ENCODE measurements around the gene TMEM150A.

Gene TMEM150A

DNA sequence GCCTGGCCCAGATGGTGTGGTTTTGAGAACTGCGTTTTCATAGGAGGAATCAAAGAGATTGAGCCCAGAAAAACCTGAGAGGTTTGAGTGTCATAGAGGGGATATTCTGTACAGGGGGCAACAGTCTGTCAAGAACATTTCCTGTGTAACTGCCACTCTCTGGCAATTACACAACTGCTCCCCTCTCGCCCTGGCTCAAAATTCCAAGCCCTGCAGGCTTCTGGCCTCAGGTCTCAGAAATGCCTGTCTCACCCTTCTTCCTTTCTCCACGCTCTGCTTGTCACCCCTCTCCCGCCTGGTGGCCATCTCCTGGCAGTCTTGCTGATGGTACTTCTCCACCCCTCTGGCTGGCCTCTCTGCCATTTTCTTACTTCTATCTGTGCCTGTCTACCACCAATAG, 14.3 kb downstream of the TMEM150A start:
- Histone ChIP-seq H3K9me2 (replicated peaks; ENCODE audit: insufficient read depth, low read length) (no peaks in the 10 kb centered on the region), H3K27ac (ENCODE audit: low read depth, low read length) (no peak overlapping the region), H3K4me3 (ENCODE audit: insufficient read depth, low read length, poor library complexity, severe bottlenecking) (no peak overlapping the region), H4K20me1 (ENCODE audit: low read depth, low read length) (no peaks in the 10 kb centered on the region), H3K4me2 (ENCODE audit: low read depth, low read length, poor library complexity, severe bottlenecking) (no peak overlapping the region), H3K9me3 (ENCODE audit: insufficient read depth, low read length) (no peaks in the 10 kb centered on the region), H3F3A (ENCODE audit: insufficient read depth) (no peaks in the 10 kb centered on the region), H3K79me2 (ENCODE audit: insufficient read depth, low read length) (no peaks in the 10 kb centered on the region), H3K36me3 (ENCODE audit: low read length) (no peaks in the 10 kb centered on the region), H2AFZ (ENCODE audit: low read depth, low read length, severe bottlenecking) (no peak overlapping the region), H3K9ac (ENCODE audit: low read length) (no peak overlapping the region), H3K27me3 (ENCODE audit: low read length) (no peaks in the 10 kb centered on the region)
- TF ChIP-seq EZH2phosphoT487 (conservative IDR thresholded peaks at IDR 0.05; ENCODE audit: low read length), result no peak
- TF ChIP-seq, protein P1, sequence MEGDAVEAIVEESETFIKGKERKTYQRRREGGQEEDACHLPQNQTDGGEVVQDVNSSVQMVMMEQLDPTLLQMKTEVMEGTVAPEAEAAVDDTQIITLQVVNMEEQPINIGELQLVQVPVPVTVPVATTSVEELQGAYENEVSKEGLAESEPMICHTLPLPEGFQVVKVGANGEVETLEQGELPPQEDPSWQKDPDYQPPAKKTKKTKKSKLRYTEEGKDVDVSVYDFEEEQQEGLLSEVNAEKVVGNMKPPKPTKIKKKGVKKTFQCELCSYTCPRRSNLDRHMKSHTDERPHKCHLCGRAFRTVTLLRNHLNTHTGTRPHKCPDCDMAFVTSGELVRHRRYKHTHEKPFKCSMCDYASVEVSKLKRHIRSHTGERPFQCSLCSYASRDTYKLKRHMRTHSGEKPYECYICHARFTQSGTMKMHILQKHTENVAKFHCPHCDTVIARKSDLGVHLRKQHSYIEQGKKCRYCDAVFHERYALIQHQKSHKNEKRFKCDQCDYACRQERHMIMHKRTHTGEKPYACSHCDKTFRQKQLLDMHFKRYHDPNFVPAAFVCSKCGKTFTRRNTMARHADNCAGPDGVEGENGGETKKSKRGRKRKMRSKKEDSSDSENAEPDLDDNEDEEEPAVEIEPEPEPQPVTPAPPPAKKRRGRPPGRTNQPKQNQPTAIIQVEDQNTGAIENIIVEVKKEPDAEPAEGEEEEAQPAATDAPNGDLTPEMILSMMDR (IDR thresholded peaks at IDR 0.05; ENCODE audit: insufficient read depth, low read length, poor library complexity, severe bottlenecking), result no peak

DNA sequence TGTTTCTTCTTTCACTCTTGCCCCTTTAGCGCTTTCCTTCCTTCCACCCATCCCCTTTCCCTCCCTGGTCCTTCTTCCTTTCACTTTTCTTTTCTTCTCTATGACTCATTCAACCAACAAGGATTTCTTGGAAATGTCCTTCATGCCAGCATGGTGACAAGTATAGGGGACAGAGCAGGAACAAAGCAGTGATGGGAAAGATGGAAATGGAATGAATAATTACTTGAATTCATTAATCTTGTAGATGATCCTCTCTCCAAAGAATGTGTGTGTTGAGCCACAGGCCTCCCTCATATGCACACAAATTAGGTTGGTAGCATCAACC, 16.8 kb downstream of the TMEM150A start:
- H3K79me2 ChIP-seq (ENCODE audit: insufficient read depth, low read length), result no peaks in the 10 kb centered on the region
- H3K36me3 ChIP-seq (ENCODE audit: low read length), result no peaks in the 10 kb centered on the region
- no peaks in the 10 kb centered on the region for H3K9me2 ChIP-seq (replicated peaks; ENCODE audit: insufficient read depth, low read length)
- no peaks in the 10 kb centered on the region for H3F3A ChIP-seq (ENCODE audit: insufficient read depth)
- H3K4me3 ChIP-seq (ENCODE audit: insufficient read depth, low read length, poor library complexity, severe bottlenecking), result no peak overlapping the region
- H3K27ac ChIP-seq (ENCODE audit: low read depth, low read length), result no peak overlapping the region
- no peak overlapping the region for H2AFZ ChIP-seq (ENCODE audit: low read depth, low read length, severe bottlenecking)
- no peaks in the 10 kb centered on the region for H3K9me3 ChIP-seq (ENCODE audit: insufficient read depth, low read length)
- no peaks in the 10 kb centered on the region for H3K27me3 ChIP-seq (ENCODE audit: low read length)
- H4K20me1 ChIP-seq (ENCODE audit: low read depth, low read length), result no peaks in the 10 kb centered on the region
- no peak overlapping the region for H3K9ac ChIP-seq (ENCODE audit: low read length)
- no peak for TF ChIP-seq EZH2phosphoT487 (conservative IDR thresholded peaks at IDR 0.05; ENCODE audit: low read length)
- TF ChIP-seq, protein P1 (IDR thresholded peaks at IDR 0.05; ENCODE audit: insufficient read depth, low read length, poor library complexity, severe bottlenecking), result no peak
- H3K4me2 ChIP-seq (ENCODE audit: low read depth, low read length, poor library complexity, severe bottlenecking), result no peak overlapping the region

DNA sequence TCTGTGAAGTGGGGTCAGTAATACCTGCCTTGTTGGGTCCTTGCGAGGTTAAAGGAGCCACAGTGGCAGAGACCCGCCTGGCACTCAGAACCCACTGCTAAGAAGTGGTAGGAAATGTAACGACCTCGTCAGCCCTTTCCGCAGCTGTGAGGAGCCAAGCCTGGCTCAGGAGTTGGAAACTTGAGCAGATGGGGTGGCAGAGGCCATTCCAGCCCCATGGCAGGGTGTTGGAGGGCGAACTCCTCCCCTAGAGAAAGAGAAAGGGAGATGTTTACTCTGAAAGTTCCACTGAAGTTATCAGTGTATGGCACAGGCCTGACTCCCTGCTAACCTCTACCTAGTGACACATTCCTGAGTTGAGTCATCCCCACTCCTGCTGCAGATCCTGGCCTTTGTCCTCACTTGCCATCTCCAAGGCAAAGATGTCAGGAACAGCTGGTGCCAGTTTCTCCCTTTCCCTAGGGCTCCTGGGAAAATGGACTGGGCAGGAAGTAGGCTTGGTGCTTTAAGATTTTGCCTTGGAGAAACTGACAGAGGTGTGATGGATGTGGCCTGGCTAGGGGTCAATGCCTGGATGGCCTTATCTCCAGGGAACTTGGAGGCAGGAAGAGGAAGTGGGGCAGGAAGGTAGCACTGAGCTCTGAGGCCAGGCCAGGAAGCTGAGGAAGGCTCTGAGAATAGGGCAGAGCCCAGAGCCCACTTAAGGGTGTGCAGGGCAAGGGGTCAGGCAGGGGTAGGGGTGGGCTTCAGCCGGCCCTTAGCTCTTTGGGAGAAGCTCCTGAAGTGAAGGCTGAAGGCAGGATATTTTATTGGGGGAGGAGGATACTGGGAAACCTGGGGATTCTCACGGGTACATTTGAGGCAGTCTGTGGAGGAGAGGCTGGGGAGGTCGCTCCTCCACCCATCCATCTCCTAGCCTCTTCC, 17.4 kb downstream of the TMEM150A start:
- no peak overlapping the region for H3K9ac ChIP-seq (ENCODE audit: low read length)
- no peaks in the 10 kb centered on the region for H3K9me3 ChIP-seq (ENCODE audit: insufficient read depth, low read length)
- H3K27ac ChIP-seq (ENCODE audit: low read depth, low read length), result no peak overlapping the region
- no peaks in the 10 kb centered on the region for H3K79me2 ChIP-seq (ENCODE audit: insufficient read depth, low read length)
- no peaks in the 10 kb centered on the region for H3F3A ChIP-seq (ENCODE audit: insufficient read depth)
- no peak overlapping the region for H2AFZ ChIP-seq (ENCODE audit: low read depth, low read length, severe bottlenecking)
- H4K20me1 ChIP-seq (ENCODE audit: low read depth, low read length), result no peaks in the 10 kb centered on the region
- H3K36me3 ChIP-seq (ENCODE audit: low read length), result no peaks in the 10 kb centered on the region
- no peaks in the 10 kb centered on the region for H3K9me2 ChIP-seq (replicated peaks; ENCODE audit: insufficient read depth, low read length)
- H3K4me3 ChIP-seq (ENCODE audit: insufficient read depth, low read length, poor library complexity, severe bottlenecking), result no peak overlapping the region
- no peaks in the 10 kb centered on the region for H3K27me3 ChIP-seq (ENCODE audit: low read length)
- TF ChIP-seq EZH2phosphoT487 (conservative IDR thresholded peaks at IDR 0.05; ENCODE audit: low read length), result no peak
- TF ChIP-seq, protein P1 (IDR thresholded peaks at IDR 0.05; ENCODE audit: insufficient read depth, low read length, poor library complexity, severe bottlenecking), result no peak
- H3K4me2 ChIP-seq (ENCODE audit: low read depth, low read length, poor library complexity, severe bottlenecking), result no peak overlapping the region
